Kidney (tissue), 14 donors: Measurements from ENCODE around the gene STKLD1. TPM values are rescaled to one million over a fixed set of nuclear protein-coding genes. Genes with fewer than 3 reads are reported as not detected.

ENCODE experiments used
- DNase-seq, 5 donors: peaks; one replicate each; pipeline ENCODE4 v3.0.0-alpha.2; 2013 to 2020
- FAIRE-seq: peaks from 2 replicates; lab custom pipeline; 2012; peaks lifted over from hg19 to GRCh38; lab: Jason Lieb, UNC
- H3K27ac ChIP-seq, 2 donors: one replicate each; pipeline ENCODE4 v1.7.0; 2013; ENCODE audit warnings: low read depth in 2 of 2, low read length in 2 of 2, inconsistent platforms in 1 of 2
- H3K27me3 ChIP-seq: one replicate; pipeline ENCODE4 v1.7.1; 2013; ENCODE audit warnings: low read length, inconsistent platforms; ENCODE audit not compliant: control insufficient read depth, insufficient read depth
- H3K36me3 ChIP-seq, 3 donors: one replicate each; pipeline versions ENCODE4 v1.7.0 to v1.7.1; 2013; ENCODE audit warnings: low read length in 3 of 3, control low read depth in 1 of 3, inconsistent platforms in 1 of 3; ENCODE audit not compliant: insufficient read depth in 3 of 3, control insufficient read depth in 2 of 3
- H3K4me1 ChIP-seq, 3 donors: one replicate each; pipeline versions ENCODE4 v1.7.0 to v1.7.1; 2013; ENCODE audit warnings: low read length in 3 of 3, inconsistent platforms in 1 of 3, low read depth in 1 of 3; ENCODE audit not compliant: control insufficient read depth in 2 of 3, insufficient read depth in 2 of 3
- H3K4me3 ChIP-seq, 3 donors: one replicate each; pipeline versions ENCODE4 v1.7.0 to v1.8.1; 2013; ENCODE audit warnings: low read length in 3 of 3, control low read depth in 1 of 3, inconsistent platforms in 1 of 3
- H3K9ac ChIP-seq, 3 donors: one replicate each; pipeline versions ENCODE4 v1.7.0 to v1.7.1; 2013; ENCODE audit warnings: low read length in 3 of 3, control low read depth in 1 of 3, inconsistent platforms in 1 of 3
- H3K9me3 ChIP-seq, 3 donors: one replicate each; pipeline versions ENCODE4 v1.7.0 to v1.7.1; 2013; ENCODE audit warnings: low read length in 3 of 3, control low read depth in 1 of 3, inconsistent platforms in 1 of 3; ENCODE audit not compliant: control insufficient read depth in 2 of 3, insufficient read depth in 1 of 3
- CTCF ChIP-seq: IDR thresholded peaks from 3 replicates; pipeline ENCODE4 v1.5.1; 2012; ENCODE audit warnings: mild to moderate bottlenecking, moderate library complexity, borderline replicate concordance; ENCODE audit not compliant: insufficient read depth; ENCODE audit errors: extremely low read depth
- intact Hi-C: fragments of 100-400 bp; cut with DNase I; formaldehyde crosslinking; loops from one replicate; pipeline ENCODE4 v1.11.1; 2022
- polyA plus RNA-seq: library from polyadenylated mRNA; stranded (reverse); fragments of 350-450 nt; fragmentation: Illumina TruSeq; extraction: RNeasy Lipid Tissue Mini Kit (QIAGEN cat#74804); gene quantifications from one replicate; pipeline ENCODE4 v1.2.3, GENCODE V29; 2014; ENCODE audit warnings: low read depth, low replicate concordance; ENCODE audit not compliant: insufficient read depth
- total RNA-seq: library from RNA; stranded (reverse); fragmentation: NEBNext Ultra II Directional; extraction: Animal tissue kit (Norgen Biotek cat#: 25700); gene quantifications from one replicate; pipeline ENCODE4 v1.2.1, GENCODE V29; 2021
- donor health status: control.
- donor health status: control.
- donor health status: control.
- donor health status: control.
- donor health status: control.
- donor health status: DM: yes; HTN: yes; CAD: no.
- donor health status: Normal renal cell carcinoma (clear cell type).

The STKLD1 gene
- total and polyA plus RNA-seq, 2 donors from 2014 or later, result 1.9 to 4.0 TPM

GRCh38 chr9:133400292-133400691 is 24.1 kb downstream of the STKLD1 start:
- Histone ChIP-seq H3K27me3 (no peaks in the 10 kb centered on the region), H3K36me3 (peaks cover 0 to 1% (median 0%) of the 10 kb centered on the region in 3 donors), H3K9ac (no peak overlapping the region), H3K9me3 (no peaks in the 10 kb centered on the region), H3K27ac (no peak overlapping the region), H3K4me1 (no peaks in the 10 kb centered on the region), H3K4me3 (no peak overlapping the region)
- intact Hi-C loops, result no loop called here
- no peak for DNase-seq
- no peak for TF ChIP-seq CTCF
- no peak for FAIRE-seq

- no peaks in the 10 kb centered on the region for H3K4me1 ChIP-seq
- TF ChIP-seq CTCF, result no peak
- intact Hi-C loops, result no loop called here
- peaks cover 0 to 10% (median 2%) of the 10 kb centered on the region in 3 donors for H3K36me3 ChIP-seq
- DNase-seq (no peak), FAIRE-seq (no peak)
- no peak overlapping the region for H3K9ac ChIP-seq
- no peaks in the 10 kb centered on the region for H3K27me3 ChIP-seq
- H3K9me3 ChIP-seq, result no peaks in the 10 kb centered on the region
- no peak overlapping the region for H3K4me3 ChIP-seq
- H3K27ac ChIP-seq, result no peak overlapping the region
Observed at GRCh38 chr9:133401588-133401987, 25.4 kb downstream of the STKLD1 start.

- Histone ChIP-seq H3K36me3 (peaks cover 0 to 10% (median 6%) of the 10 kb centered on the region in 3 donors), H3K9me3 (no peaks in the 10 kb centered on the region), H3K4me1 (no peaks in the 10 kb centered on the region), H3K9ac (no peak overlapping the region), H3K27ac (no peak overlapping the region), H3K4me3 (no peak overlapping the region), H3K27me3 (no peaks in the 10 kb centered on the region)
- no peak for TF ChIP-seq CTCF
- intact Hi-C loops, result no loop called here
- FAIRE-seq (no peak), DNase-seq (peak in 1 of 5 donors; percentile 57)
Observed at GRCh38 chr9:133402689-133403088, 26.5 kb downstream of the STKLD1 start.
